ENCODE measurements around the gene PHACTR2.
"Not testable (repeated sequence)": the region's sequence is repeated elsewhere in the genome, so short reads cannot be mapped to it uniquely, and the experiment has no call there.

The PHACTR2 gene

GRCh38 chr6:143822584-143823024 is 144.8 kb downstream of the PHACTR2 start:
- no peak for DNase-seq

GRCh38 chr6:143823548-143823947 is 145.8 kb downstream of the PHACTR2 start:
- no peak for DNase-seq

GRCh38 chr6:143828572-143828971 is 150.8 kb downstream of the PHACTR2 start:
- no peak for DNase-seq

GRCh38 chr6:143836150-143836549 is 158.4 kb downstream of the PHACTR2 start:
- DNase-seq, result no peak

GRCh38 chr6:143838395-143838794 is 160.6 kb downstream of the PHACTR2 start:
- DNase-seq, result no peak

GRCh38 chr6:143839196-143839595 is 161.4 kb downstream of the PHACTR2 start:
- no peak for DNase-seq

GRCh38 chr6:143840595-143841265 is 163.0 kb downstream of the PHACTR2 start:
- no peak for DNase-seq

GRCh38 chr6:143842461-143842901 is 164.7 kb downstream of the PHACTR2 start:
- DNase-seq, result peak; percentile 4

GRCh38 chr6:143842902-143843676 is 165.3 kb downstream of the PHACTR2 start, which contains the start of gene LTV1:
Gene LTV1 (plus strand): TSS chr6:143843338. CDS start chr6:143843478, 140 bp downstream.
- DNase-seq, result peak; percentile 80

GRCh38 chr6:143843677-143843999 is 165.9 kb downstream of the PHACTR2 start:
- DNase-seq, result no peak

- DNase-seq, result no peak
Measured at GRCh38 chr6:143844006-143844405, 166.2 kb downstream of the PHACTR2 start.

GRCh38 chr6:143845033-143845432 is 167.3 kb downstream of the PHACTR2 start:
- DNase-seq, result no peak

- not testable (repeated sequence) for DNase-seq
Measured at GRCh38 chr6:143851706-143852105, 173.9 kb downstream of the PHACTR2 start.

GRCh38 chr6:143855057-143855456 is 177.3 kb downstream of the PHACTR2 start:
- not testable (repeated sequence) for DNase-seq

GRCh38 chr6:143856762-143857161 is 179.0 kb downstream of the PHACTR2 start:
- not testable (repeated sequence) for DNase-seq

GRCh38 chr6:143857651-143858050 is 179.9 kb downstream of the PHACTR2 start:
- no peak for DNase-seq

GRCh38 chr6:143859891-143860660 is 182.3 kb downstream of the PHACTR2 start:
- no peak for DNase-seq

GRCh38 chr6:143863771-143864170 is 186.0 kb downstream of the PHACTR2 start:
- DNase-seq, result no peak

GRCh38 chr6:143864234-143864633 is 186.5 kb downstream of the PHACTR2 start, which contains the start of gene ZC2HC1B:
Gene ZC2HC1B (plus strand): TSS chr6:143864474. CDS start chr6:143864540, 66 bp downstream.
- no peak for DNase-seq

GRCh38 chr6:143867236-143867635 is 189.5 kb downstream of the PHACTR2 start:
- DNase-seq, result no peak

GRCh38 chr6:143868808-143869207 is 191.0 kb downstream of the PHACTR2 start:
- DNase-seq, result not testable (repeated sequence)

- DNase-seq, result not testable (repeated sequence)
Measured at GRCh38 chr6:143871202-143871730, 193.5 kb downstream of the PHACTR2 start.

- DNase-seq, result no peak
Measured at GRCh38 chr6:143872201-143872600, 194.4 kb downstream of the PHACTR2 start.
